HEK293 (cell line): ENCODE data around the gene FYB1.

Experiments
- CTCF ChIA-PET: fragments of 350-600 bp; formaldehyde crosslinking; extraction: SDS; loops from one replicate; lab custom pipeline; 2021; ENCODE audit warnings: antibody characterized with exemption; lab: Yijun Ruan, JAX
- POLR2A ChIA-PET: fragments of 300-600 bp; formaldehyde crosslinking; extraction: SDS; loops from one replicate; lab custom pipeline; 2020; ENCODE audit warnings: antibody characterized with exemption, inconsistent platforms; lab: Yijun Ruan, JAX
- H3K27ac ChIP-seq: fragments of 200-500 bp; sonication (Bioruptor generic); 2 replicates; pipeline ENCODE4 v1.5.1; 2014; ENCODE audit warnings: low read depth, low read length, control low read depth, inconsistent platforms; ENCODE audit errors: extremely low read depth
- H3K36me3 ChIP-seq, 2 experiments: fragments of 200-500 bp in 1 of 2; sonication (Bioruptor generic) in 1 of 2; 1 replicate in 1 of 2; 2 replicates in 1 of 2; pipeline ENCODE4 v1.5.1; 2014 to 2017; ENCODE audit warnings: inconsistent platforms in 2 of 2, low read length in 2 of 2; ENCODE audit not compliant: control insufficient read depth in 2 of 2, insufficient read depth in 1 of 2
- H3K4me1 ChIP-seq: fragments of 200-500 bp; sonication (Bioruptor generic); 2 replicates; pipeline ENCODE4 v1.5.1; 2014; ENCODE audit warnings: mild to moderate bottlenecking, low read length, inconsistent platforms; ENCODE audit not compliant: control insufficient read depth, insufficient read depth
- H3K4me3 ChIP-seq: 2 replicates; pipeline ENCODE4 v1.5.1; 2011; ENCODE audit warnings: low read depth, mild to moderate bottlenecking, control low read depth, low read length, moderate library complexity
- H3K9me3 ChIP-seq: fragments of 200-500 bp; sonication (Bioruptor generic); 2 replicates; pipeline ENCODE4 v1.5.1; 2014; ENCODE audit warnings: low read depth, low read length, inconsistent platforms; ENCODE audit not compliant: control insufficient read depth, insufficient read depth
- CTCF ChIP-seq: fragments of 450-650 bp; formaldehyde crosslinking; IDR thresholded peaks from 2 replicates; pipeline ENCODE4 v1.5.1; 2016; ENCODE audit warnings: missing biosample characterization, missing genetic modification characterization
- FEZF1 ChIP-seq: fragments of 450-650 bp; formaldehyde crosslinking; IDR thresholded peaks from 2 replicates; pipeline ENCODE4 v1.5.1; 2016; ENCODE audit warnings: missing biosample characterization, missing genetic modification characterization
- IKZF3 ChIP-seq: fragments of 450-650 bp; IDR thresholded peaks from 2 replicates; pipeline ENCODE4 v1.5.0; 2018; ENCODE audit warnings: missing biosample characterization, mild to moderate bottlenecking, missing genetic modification characterization, moderate library complexity
- PRDM4 ChIP-seq: fragments of 450-650 bp; formaldehyde crosslinking; IDR thresholded peaks from 2 replicates; pipeline ENCODE4 v1.5.1; 2017; ENCODE audit warnings: missing biosample characterization, missing genetic modification characterization
- ZFP3 ChIP-seq: fragments of 450-650 bp; formaldehyde crosslinking; IDR thresholded peaks from 2 replicates; pipeline ENCODE4 v1.5.1; 2016; ENCODE audit warnings: low read depth, missing biosample characterization, missing genetic modification characterization
- ZNF146 ChIP-seq: fragments of 450-650 bp; formaldehyde crosslinking; IDR thresholded peaks from 2 replicates; pipeline ENCODE4 v1.5.1; 2016; ENCODE audit warnings: missing biosample characterization, missing genetic modification characterization
- ZNF157 ChIP-seq: fragments of 450-650 bp; formaldehyde crosslinking; IDR thresholded peaks from 2 replicates; pipeline ENCODE4 v1.5.1; 2016; ENCODE audit warnings: missing biosample characterization, missing genetic modification characterization
- ZNF18 ChIP-seq: fragments of 450-650 bp; formaldehyde crosslinking; IDR thresholded peaks from 2 replicates; pipeline ENCODE4 v1.5.1; 2016; ENCODE audit warnings: missing biosample characterization, missing genetic modification characterization
- ZNF335 ChIP-seq: fragments of 450-650 bp; formaldehyde crosslinking; conservative IDR thresholded peaks from 2 replicates; pipeline ENCODE4 v1.5.1; 2016; ENCODE audit warnings: missing biosample characterization, missing genetic modification characterization
- ZNF510 ChIP-seq: fragments of 450-650 bp; formaldehyde crosslinking; IDR thresholded peaks from 2 replicates; pipeline ENCODE4 v1.5.1; 2018; ENCODE audit warnings: mild to moderate bottlenecking, missing genetic modification characterization, missing biosample characterization; ENCODE audit not compliant: insufficient replicate concordance
- ZNF514 ChIP-seq: fragments of 450-650 bp; formaldehyde crosslinking; IDR thresholded peaks from 2 replicates; pipeline ENCODE4 v1.5.1; 2016; ENCODE audit warnings: missing biosample characterization, missing genetic modification characterization
- ZNF596 ChIP-seq: fragments of 450-650 bp; IDR thresholded peaks from 2 replicates; pipeline ENCODE4 v1.5.0; 2018; ENCODE audit warnings: missing biosample characterization, mild to moderate bottlenecking, missing genetic modification characterization, moderate library complexity
- ZNF621 ChIP-seq: fragments of 450-650 bp; formaldehyde crosslinking; IDR thresholded peaks from 2 replicates; pipeline ENCODE4 v1.5.1; 2017; ENCODE audit warnings: missing biosample characterization, missing genetic modification characterization
- ZNF791 ChIP-seq: fragments of 450-650 bp; formaldehyde crosslinking; IDR thresholded peaks from 2 replicates; pipeline ENCODE4 v1.5.1; 2016; ENCODE audit warnings: missing biosample characterization, missing genetic modification characterization
- TF ChIP-seq, protein P1 (sequence below): fragments of 450-650 bp; formaldehyde crosslinking; IDR thresholded peaks from 2 replicates; pipeline ENCODE4 v1.5.1; 2016; ENCODE audit warnings: missing biosample characterization, missing genetic modification characterization
- TF ChIP-seq, protein P2 (sequence below): fragments of 450-650 bp; formaldehyde crosslinking; IDR thresholded peaks from 2 replicates; pipeline ENCODE4 v1.5.1; 2016; ENCODE audit warnings: missing biosample characterization, missing genetic modification characterization

Gene FYB1

DNA sequence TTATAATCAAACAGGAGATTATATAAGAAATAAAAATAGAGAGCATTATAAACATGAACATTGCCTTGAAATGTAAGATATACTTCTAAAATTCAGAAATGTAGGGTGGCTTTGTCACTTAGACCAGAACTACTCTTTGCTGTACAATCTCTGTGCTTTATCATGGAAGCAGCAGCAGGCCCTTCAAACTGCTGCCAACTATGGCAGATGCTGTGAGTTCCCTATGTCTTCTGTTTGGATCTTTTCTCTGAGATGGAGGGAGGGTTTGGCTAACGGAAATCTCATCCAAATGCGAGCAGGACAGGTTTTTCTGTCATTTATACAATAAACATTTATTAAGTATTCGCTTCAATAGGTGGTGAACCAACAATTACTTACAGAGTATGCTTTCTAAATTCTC is 110.4 kb downstream of the FYB1 start:
- POLR2A ChIA-PET = no interaction called here
- CTCF ChIA-PET = no interaction called here
- H3K9me3 ChIP-seq = no peaks in the 10 kb centered on the region
- no peak overlapping the region for H3K4me3 ChIP-seq
- no peaks in the 10 kb centered on the region for H3K4me1 ChIP-seq
- H3K36me3 ChIP-seq = no peaks in the 10 kb centered on the region
- no peak for TF ChIP-seq ZNF621 (tag by site-specific recombination)
- TF ChIP-seq PRDM4 (tag by site-specific recombination) = no peak
- TF ChIP-seq ZNF157 (tag by site-specific recombination) = no peak
- TF ChIP-seq ZNF596 (tag by site-specific recombination) = no peak
- TF ChIP-seq ZNF146 (tag by site-specific recombination) = no peak
- TF ChIP-seq ZFP3 = no peak
- no peak for TF ChIP-seq CTCF (tag by site-specific recombination)
- no peak for TF ChIP-seq ZNF335 (tag by site-specific recombination)
- no peak for TF ChIP-seq FEZF1 (tag by site-specific recombination)
- no peak for TF ChIP-seq ZNF510
- no peak for TF ChIP-seq ZNF791 (tag by site-specific recombination)
- TF ChIP-seq IKZF3 (tag by site-specific recombination) = no peak
- TF ChIP-seq, protein P1, sequence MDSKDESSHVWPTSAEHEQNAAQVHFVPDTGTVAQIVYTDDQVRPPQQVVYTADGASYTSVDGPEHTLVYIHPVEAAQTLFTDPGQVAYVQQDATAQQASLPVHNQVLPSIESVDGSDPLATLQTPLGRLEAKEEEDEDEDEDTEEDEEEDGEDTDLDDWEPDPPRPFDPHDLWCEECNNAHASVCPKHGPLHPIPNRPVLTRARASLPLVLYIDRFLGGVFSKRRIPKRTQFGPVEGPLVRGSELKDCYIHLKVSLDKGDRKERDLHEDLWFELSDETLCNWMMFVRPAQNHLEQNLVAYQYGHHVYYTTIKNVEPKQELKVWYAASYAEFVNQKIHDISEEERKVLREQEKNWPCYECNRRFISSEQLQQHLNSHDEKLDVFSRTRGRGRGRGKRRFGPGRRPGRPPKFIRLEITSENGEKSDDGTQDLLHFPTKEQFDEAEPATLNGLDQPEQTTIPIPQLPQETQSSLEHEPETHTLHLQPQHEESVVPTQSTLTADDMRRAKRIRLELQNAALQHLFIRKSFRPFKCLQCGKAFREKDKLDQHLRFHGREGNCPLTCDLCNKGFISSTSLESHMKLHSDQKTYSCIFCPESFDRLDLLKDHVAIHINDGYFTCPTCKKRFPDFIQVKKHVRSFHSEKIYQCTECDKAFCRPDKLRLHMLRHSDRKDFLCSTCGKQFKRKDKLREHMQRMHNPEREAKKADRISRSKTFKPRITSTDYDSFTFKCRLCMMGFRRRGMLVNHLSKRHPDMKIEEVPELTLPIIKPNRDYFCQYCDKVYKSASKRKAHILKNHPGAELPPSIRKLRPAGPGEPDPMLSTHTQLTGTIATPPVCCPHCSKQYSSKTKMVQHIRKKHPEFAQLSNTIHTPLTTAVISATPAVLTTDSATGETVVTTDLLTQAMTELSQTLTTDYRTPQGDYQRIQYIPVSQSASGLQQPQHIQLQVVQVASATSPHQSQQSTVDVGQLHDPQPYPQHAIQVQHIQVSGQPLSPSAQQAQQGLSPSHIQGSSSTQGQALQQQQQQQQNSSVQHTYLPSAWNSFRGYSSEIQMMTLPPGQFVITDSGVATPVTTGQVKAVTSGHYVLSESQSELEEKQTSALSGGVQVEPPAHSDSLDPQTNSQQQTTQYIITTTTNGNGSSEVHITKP (tag by site-specific recombination) = no peak
- TF ChIP-seq, protein P2, sequence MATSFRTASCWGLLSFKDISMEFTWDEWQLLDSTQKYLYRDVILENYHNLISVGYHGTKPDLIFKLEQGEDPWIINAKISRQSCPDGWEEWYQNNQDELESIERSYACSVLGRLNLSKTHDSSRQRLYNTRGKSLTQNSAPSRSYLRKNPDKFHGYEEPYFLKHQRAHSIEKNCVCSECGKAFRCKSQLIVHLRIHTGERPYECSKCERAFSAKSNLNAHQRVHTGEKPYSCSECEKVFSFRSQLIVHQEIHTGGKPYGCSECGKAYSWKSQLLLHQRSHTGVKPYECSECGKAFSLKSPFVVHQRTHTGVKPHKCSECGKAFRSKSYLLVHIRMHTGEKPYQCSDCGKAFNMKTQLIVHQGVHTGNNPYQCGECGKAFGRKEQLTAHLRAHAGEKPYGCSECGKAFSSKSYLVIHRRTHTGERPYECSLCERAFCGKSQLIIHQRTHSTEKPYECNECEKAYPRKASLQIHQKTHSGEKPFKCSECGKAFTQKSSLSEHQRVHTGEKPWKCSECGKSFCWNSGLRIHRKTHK (tag by site-specific recombination) = no peak
- no peak for TF ChIP-seq ZNF18 (tag by site-specific recombination)
- no peak for TF ChIP-seq ZNF514 (tag by site-specific recombination)
- no peak overlapping the region for H3K27ac ChIP-seq
